Measurements from ENCODE around the gene MRPS26. TPM values are rescaled to one million over a fixed set of nuclear protein-coding genes. Genes with fewer than 3 reads are reported as not detected.

MRPS26 gene
- total and polyA plus RNA-seq, 2 of the 13 experiments (the other 11 are each of a cell fraction or from before 2014, with no cell fraction given), result 89.8 to 187 TPM

GRCh38 chr20:3046677-3047462 is 1.0 kb downstream of the MRPS26 start (continued):
- no peak for TF ChIP-seq ZBTB40 (IDR thresholded peaks at IDR 0.05)
- TF ChIP-seq ZBTB40 (CRISPR knock-in tag; IDR thresholded peaks at IDR 0.05), result no peak; the same call in 1 of the 2 replicates
- no peak for TF ChIP-seq HHEX (CRISPR knock-in tag; IDR thresholded peaks at IDR 0.05)
- no peak for TF ChIP-seq MAZ (IDR thresholded peaks at IDR 0.05; ENCODE audit: borderline replicate concordance, low read depth, low read length)
- TF ChIP-seq MAZ (CRISPR knock-in tag; IDR thresholded peaks at IDR 0.05; ENCODE audit: low read depth), result no peak
- no peak for TF ChIP-seq ZFP36 (IDR thresholded peaks at IDR 0.05; ENCODE audit: borderline replicate concordance, low read depth, low read length, partially characterized antibody)
- 0 out of 2 replicates have a peak, but pooled peaks have one; percentile 2 for TF ChIP-seq ZNF160 (CRISPR knock-in tag; IDR thresholded peaks at IDR 0.05)
- TF ChIP-seq ZNF318 (CRISPR knock-in tag; IDR thresholded peaks at IDR 0.05), result no peak
- no peak for TF ChIP-seq ZNF780A (CRISPR knock-in tag; IDR thresholded peaks at IDR 0.05)
- no peak for TF ChIP-seq BRCA1 (CRISPR knock-in tag; IDR thresholded peaks at IDR 0.05)
- TF ChIP-seq ARHGAP35 (CRISPR knock-in tag; IDR thresholded peaks at IDR 0.05; ENCODE audit: borderline replicate concordance), result 0 out of 2 replicates have a peak, but pooled peaks have one; percentile 13
